ENCODE results near the gene RPA3.

The RPA3 gene

DNA sequence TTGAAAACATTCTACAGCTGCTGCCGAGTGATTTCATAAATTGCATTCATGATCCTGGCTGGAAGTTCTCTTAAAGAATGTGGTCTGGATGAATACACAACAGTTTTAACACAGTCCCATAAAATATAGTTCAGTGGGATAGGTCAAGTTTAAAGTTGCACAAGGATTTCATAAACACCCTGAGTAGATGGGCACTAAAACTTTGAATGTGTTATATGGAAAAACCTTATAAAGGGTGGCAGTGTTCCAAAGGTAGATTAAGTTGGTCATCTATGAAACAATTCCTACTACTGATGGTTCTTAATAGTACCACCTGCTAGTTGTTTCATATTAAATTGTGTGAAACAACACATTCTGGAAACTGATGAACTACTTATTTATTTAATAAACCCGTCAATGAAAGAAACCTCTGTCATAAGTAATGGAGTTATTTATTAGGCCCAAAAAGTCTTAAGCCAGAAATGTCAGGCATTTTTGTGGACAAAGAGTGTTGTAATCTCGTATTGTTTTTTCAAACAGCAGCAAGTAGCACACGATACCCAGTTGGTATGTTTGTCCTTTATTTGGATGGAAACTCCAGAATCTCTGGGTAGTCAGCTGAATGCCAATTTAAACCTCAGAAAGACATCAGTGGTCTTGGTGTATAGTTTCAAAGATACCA, 14.3 kb upstream of the RPA3 start:
- no peak for DNase-seq (ENCODE audit: low read depth in 3 of 3)

DNA sequence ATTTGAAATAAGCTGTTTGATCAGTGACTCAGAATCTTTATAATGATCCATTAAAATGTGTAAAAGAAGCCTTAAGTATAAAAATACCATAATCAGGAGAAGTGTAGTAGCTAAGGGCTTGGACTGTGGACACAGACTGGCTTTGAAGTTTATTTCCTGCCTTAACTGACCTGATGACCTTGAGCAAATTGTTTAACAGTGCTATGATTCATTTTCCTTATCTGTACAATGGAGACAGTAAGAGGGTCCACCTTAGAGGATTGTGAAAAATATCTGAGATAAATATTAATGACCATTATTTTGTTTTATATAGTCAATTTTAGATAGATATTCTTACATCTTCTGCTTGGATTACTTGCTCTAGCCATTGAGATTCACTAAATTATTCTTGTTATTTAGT, 13.3 kb upstream of the RPA3 start:
- DNase-seq (ENCODE audit: low read depth in 3 of 3) = no peak

DNA sequence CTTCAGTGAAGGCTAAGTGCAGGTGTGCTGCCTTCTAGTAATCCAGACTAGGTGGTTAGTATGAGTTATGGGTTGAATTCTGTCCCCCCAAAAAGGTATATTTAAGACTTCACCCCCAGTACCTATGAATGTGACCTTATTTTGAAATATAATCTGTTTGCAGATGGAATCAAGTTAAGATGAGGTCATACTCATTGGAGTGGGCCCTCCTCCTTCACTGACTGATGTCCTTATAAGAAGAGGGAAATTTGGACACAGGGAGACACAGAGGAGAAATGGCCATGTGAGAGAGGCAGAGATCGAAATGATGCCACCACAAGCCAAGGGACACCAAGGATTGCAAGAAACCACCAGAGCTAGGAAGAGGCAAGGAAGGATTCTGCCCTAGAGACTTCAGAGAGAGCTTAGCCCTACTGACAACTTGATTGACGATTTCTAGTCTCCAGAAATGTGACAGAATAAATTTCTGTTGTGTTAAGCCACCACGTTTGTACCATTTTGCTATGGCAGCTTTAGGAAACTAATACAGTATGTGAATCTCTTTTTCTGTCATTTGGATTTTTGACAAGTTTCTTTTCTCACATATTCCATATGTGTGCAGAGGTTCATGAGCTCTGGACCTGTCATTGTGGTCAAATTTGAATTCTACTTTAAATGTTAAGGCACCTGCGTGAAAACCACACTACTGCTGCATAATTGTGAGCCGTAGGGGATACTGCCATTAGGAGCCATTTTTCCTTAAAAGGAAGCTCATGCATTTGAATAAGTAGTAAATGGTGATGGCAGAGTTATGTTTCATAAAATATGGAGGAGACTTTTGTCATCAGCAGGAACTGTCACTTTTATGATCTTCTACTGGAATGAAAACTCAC, 2.6 kb upstream of the RPA3 start:
- DNase-seq (ENCODE audit: low read depth in 3 of 3) = no peak

DNA sequence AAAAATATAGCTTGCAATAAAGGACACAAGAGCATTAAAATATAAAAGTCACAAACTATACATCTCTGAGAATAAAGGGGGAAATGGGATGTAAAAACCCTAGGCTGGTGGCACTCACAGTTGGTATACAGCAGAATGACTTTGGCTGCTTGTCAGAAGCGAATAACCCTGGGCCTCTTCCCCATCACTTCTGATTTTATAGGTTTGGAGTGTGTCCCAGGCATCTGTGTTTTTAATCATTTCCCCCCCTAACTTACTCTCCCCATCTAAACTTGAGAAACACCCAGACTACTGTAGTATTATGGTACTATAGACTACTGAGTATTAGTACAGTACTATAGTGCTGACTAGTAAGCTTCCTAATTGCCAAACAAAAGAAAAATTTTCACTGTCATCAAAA, 1.8 kb upstream of the RPA3 start:
- DNase-seq (ENCODE audit: low read depth in 3 of 3) = no peak

DNA sequence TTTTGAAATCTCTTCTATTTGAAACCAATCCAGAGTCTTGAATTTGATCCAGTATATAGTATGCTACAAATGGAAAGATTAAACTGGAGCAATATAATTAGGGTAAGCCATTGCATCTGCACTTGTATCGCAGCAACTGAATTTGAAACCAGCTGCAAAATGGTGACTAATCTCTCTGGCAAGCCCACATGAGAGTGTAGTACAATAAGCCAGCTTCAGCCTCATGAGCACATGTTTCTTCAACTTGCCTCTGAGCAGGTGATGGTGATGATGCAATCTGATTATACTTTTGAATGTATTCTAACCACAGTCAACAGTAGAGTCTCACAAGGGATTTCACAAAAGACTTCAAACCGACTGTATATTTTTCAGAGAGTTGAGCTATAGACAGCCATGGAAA, 829 bp upstream of the RPA3 start:
- DNase-seq (ENCODE audit: low read depth in 3 of 3) = peak; percentile 16 to 41 (median 36)

DNA sequence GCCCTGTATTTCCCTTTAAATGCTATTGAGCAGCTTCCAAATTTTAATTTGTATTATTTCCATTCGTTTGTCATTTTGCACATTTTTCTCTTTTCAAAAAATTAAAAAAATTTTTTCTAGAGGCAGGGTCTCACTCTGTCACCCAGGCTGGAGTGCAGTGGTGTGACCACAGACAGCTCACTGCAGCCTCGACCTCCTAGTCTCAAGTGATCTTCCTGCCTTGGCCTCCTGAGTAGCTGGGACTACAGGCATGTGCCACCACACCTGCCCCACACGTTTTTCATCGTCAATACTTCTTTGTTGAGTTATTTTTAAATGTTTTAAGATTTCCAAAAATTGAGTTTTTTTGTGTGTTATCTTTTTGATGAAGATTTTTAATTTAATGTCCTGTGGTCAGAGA, 4.7 kb downstream of the RPA3 start:
- no peak for DNase-seq (ENCODE audit: low read depth in 3 of 3)

DNA sequence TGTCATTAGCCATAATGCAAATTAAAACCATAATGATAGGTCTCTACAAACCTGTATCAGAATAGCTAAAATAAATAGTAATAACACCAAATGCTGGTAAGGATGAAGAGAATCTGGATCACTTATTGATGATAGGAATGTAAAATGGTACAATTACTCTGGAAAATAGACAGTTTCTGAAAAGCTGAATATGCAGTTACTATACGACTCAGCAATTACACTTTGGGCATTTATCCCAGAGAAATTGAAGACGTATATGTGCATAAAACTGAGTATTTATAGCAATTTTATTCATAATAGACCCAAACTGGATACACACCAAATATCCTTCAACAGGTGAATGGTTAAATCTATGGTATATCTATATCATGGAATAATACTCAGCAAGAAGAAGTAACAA, 7.9 kb downstream of the RPA3 start:
- no peak for DNase-seq (ENCODE audit: low read depth in 3 of 3)

DNA sequence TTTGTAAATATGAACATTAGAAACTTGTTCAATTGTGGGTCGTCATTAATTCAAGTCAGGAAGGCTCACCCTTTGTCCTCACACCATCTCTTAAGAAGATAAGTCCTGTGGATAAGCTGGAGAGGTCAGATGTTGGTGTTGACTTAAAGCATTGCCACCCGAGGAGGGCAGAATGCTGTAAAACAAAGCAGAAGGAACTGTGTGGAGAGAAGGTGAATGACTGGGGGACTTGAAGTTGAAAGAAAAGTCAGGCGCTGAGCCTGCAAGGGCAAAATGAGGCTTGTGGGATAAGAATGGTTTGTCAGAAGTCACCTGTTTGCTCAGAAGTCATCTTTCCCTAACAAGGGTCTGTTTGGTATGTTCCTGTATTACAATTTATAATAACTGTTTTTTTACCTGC, 9.1 kb downstream of the RPA3 start:
- DNase-seq (ENCODE audit: low read depth in 3 of 3) = no peak

DNA sequence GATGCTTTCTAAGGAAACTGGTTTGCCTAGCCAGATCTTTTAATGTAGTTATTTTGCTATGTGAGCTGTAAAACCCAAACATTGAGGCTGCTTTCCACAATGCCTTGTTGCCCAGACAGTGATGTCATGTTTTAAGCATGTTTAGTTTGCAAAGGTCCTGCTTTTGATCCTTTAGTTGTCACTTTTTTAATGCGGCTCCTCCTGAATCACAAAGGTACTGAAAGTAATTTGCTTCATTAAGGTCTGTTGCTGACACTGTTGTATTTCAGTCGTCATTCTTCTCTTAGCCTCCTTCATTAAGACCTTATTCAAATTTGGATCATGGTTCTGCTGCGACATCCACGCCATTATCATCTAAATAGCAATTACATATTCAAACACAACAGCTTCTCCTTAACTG, 10.6 kb downstream of the RPA3 start:
- no peak for DNase-seq (ENCODE audit: low read depth in 3 of 3)

DNA sequence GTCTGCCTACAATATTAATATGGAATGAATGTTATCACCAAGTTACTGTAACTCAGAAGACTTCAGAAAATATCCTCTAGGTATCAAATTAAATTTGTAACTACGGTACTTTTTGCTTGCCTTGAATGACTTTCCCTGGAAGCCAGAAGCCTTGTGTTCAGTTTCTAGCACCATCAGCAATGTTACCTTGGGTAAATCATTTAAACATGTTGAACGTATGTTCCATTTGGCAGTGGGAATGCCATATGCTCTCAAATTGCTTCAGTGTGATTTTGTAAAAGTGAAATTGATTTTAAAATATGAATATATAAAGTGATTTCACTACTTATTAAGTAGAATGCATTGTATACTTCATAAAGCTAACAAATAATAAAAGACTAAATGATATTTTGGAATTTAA, 11.2 kb downstream of the RPA3 start:
- DNase-seq (ENCODE audit: low read depth in 3 of 3) = no peak

DNA sequence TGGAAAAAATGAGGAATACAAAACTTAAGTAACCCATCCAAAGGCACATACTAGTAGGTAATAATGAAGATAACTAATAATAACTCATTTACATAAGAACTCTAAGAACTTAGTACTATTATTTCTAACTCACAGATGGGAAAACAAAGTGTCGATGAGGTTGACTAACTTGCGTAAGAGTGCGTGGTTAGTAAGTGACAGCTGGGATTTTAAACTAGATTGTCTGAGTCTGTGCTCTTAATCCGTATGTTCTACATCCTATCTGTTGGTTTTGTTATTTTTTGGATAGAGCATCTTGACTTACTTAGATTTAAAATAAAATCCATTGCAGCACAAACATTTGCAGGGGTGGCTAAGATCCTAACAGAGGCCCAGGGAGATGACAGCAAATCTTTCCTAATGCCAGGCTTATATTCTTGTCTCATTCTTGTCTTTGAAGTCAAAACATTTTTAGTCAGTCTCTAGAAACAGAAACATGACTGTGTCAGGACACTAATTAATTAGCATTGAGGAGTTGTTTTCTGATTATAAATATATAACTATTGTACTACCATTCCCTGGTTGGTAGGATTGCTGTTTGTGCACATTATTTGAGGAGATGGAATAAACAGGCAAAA, 11.7 kb downstream of the RPA3 start:
- DNase-seq (ENCODE audit: low read depth in 3 of 3) = no peak

DNA sequence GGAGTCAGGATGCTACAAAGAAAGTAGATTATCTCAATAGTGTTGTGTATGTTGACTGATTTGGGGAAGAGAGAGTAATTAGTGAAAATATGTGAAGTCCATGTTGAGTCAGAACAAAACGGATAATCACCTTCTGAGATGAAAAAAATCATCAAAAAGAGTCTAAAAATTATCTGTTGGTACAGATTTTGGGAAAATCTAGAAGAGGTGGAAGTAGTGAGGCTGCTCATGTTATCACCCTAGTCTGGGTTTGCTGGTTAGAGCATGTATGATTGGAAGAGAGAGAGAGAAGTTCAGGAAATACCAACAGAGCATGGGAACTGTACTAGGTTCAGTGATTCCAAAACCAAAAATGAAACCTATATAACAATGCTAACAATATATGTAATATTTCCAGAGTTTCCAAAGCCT, 12.3 kb downstream of the RPA3 start:
- no peak for DNase-seq (ENCODE audit: low read depth in 3 of 3)

DNA sequence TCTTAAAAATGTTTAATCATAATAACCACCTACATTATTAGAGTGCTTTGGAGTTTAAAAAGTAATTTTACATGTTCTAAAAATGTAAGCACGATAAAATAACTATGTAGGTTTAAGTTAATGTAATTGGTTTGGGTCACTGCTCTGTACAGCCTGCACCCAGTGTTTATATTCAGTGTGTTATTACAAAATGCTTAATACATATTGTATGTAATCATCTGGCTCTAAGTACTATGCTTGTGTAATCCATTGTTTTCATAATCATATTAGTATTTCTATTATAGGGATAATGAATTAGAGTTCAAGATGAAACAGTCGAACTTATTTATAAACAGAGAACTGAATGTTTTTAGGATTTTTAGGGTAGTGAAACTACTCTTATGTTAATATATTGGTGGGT, 13.1 kb downstream of the RPA3 start:
- no peak for DNase-seq (ENCODE audit: low read depth in 3 of 3)

DNA sequence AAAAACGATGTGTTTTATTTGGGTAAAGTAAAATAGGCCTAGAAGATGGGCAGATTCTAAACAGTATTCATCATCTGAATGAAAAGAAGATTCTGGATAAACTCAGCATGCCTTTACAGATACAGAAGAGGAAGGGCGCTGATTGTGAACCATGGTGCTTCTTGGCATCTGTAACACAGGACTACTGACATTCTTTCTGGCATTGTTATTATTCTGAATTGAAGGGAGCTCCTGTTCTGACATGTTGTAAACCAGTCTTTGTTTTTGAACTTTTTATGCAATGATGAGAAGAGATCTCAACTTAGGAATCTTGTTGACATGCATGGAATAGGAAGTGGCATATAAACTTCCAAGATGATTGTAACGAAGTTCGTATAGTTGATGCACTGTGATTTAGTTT, 13.5 kb downstream of the RPA3 start:
- no peak for DNase-seq (ENCODE audit: low read depth in 3 of 3)

DNA sequence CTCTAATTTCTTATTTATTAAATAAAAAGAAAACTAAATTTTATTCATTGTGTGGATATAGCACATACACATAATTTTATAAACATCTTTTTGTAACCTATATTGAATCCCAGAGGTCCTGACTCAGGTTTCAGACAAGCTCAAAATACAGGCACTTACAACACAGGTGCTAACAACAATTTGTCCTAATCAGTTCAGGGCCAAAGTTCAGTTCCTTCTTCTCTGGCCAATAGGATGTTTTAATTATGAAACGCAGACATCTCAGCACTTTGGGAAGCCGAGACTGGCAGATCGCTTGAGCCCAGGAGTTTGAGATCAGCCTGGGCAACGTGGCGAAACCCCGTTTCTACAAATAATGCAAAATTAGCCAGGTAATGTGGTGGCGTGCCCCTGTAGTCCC, 15.0 kb downstream of the RPA3 start:
- DNase-seq (ENCODE audit: low read depth in 3 of 3) = no peak

DNA sequence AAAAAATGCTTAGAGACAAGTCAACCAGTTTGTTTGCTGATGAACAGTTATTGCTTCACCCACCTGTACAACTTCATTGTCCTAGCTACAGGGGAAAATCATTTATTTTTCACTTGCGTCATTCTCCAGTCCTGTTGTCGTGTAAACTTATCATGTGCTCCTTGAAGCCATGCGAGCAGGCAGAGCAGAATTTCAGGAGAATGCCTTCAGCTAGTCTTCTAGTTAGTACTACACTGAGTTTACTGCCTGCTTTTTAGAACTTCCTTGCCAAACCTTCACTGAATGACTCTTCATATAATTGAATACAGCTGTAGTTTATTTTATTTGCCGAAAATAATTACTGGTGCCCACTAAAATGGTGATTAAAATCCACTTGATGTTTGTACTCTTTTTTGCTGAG, 15.6 kb downstream of the RPA3 start:
- DNase-seq (ENCODE audit: low read depth in 3 of 3) = no peak

DNA sequence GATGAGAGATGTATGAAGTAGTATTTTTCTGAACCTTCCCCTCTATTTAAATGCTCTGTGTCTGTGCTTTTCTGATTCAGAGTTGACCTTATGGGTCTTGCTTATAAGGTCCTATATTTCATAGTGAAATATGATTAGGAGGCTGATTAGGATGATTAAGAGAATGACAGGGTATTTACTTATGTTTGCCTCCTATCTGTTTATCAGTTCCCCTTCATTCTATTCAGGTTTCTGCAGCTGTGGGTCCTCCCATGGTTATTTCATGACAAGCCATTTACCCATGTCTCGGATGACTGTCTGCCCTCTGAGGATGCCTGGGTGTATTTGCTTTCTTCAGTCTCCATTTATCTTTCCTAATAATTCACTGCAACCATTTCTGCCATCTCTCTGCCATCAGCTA, 16.9 kb downstream of the RPA3 start:
- DNase-seq (ENCODE audit: low read depth in 3 of 3) = no peak

DNA sequence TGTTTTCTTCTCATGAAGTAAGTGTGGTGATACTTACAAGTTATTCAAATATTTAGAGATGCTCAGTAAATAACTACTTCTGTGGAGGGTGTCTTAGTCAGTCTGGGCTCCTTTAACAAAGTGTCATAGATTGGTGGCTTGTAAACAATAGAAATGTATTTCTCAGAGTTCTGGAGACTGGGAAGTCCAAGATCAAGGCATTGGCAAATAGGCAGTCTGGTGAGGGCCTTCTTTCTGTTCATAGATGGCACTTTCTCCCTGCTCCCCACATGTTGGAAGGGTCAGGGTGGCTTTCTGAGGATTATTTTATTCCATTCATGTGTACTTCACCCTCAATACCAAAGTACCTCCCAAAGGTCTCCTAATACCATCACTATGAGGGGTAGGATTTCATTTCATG, 18.4 kb downstream of the RPA3 start:
- no peak for DNase-seq (ENCODE audit: low read depth in 3 of 3)

DNA sequence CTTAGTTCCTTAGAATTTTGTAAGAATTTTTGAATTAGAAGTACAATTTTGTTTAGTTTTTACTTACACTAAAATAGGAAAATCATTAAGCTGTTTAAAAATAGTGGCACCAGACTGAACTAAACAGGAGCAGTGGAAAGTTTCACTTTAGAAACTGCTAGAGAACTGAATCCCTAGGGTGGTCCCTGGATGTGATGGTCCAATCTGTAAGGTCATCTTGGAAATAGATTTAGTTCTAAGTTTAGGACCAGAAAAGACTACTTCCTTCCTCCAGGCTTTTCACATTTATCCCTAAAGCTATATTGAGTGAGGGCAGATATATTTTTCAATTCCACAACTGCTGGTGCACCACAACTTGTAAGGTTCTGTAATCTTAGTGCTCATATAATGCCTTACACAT, 19.0 kb downstream of the RPA3 start:
- DNase-seq (ENCODE audit: low read depth in 3 of 3) = no peak

DNA sequence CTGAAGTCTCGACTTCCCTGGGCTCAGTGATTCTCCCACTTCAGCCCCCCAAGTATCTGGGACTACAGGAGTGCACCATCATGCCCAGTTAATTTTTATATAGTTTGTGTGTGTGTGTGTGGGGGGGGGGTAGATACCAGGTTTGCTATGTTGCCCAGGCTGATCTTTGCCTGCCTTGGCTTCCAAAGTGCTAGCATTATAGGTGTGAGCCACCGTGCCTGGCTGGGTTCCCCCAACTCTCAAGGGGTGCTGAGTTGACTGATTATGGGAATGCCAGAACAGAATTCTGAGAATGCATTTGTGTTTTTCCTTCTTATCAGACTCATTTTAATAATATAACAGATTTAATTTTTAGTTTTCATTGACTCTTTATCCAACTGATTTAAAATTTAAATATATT, 19.5 kb downstream of the RPA3 start:
- DNase-seq (ENCODE audit: low read depth in 3 of 3) = no peak

DNA sequence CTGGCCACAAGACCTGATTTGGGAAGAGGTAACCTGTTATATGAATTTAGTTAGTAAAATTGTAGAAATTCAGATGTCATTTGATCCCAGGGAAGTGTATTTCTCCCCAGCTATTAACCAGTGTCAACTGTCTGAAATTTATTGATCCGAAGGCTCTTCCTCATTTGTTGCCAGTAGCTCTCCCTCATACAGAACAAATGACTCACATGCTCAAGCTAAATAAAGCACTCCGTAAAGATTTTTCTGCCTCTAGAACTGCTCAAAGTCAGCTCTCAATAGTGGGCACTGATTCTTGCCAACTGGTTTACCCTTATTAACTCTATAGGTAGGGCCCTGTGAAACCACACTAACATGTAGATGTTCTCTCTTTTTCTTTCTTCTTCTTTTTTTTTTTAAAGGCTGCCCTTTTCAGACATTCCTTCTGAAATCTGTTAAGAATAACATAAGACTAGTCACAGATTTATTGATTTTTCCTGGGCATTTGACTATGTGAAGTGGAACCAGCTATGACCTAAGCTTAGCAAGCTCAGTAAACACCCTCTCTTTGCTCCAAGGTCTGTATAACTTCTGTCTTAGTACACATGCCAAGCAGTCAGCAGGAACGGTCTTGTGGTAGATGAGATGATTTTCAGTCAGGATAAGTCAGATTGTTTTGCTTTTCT, 21.8 kb downstream of the RPA3 start:
- no peak for DNase-seq (ENCODE audit: low read depth in 3 of 3)

DNA sequence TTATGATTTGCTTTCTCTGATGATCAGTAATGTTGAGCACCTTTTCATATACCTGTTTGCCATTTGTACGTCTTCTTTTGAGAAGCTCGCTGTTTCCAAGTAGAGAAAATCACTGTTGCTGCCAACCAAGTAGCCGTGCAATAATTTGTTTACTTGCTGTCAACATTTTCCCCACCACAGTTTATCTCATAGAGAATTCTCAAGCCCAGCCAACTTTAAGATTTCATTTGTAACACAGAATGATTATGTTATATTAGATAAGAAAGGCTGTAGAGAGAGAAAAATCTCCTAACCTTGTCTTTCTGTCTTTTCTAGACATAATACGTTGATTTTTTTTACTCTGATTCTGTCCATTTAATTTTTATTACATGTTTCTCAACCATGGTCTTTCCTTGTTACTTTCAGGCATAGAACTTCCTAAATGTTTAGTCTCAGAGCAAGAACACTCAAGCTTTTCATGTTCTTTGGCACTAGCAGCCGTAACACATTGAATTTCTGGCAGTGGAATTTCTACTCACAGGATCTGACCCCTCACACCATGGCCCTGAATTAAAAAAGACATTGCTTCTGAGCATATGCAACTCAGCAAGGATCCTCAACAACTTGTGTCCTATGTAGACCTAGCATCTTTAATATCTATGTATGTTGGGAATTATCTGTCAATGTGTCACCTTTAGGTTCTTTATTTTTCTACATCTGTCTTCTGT, 23.1 kb downstream of the RPA3 start:
- no peak for DNase-seq (ENCODE audit: low read depth in 3 of 3)
